GM23248 (cell line): ENCODE results near the gene TXNRD2. TPM values are rescaled to one million over a fixed set of nuclear protein-coding genes. Genes with fewer than 3 reads are reported as not detected.

Experiments used
- DNase-seq: peaks from one replicate; pipeline ENCODE4 v3.0.0-alpha.2; 2015
- H2AFZ ChIP-seq: fragments of 200-600 bp; sonication (generic); 2 replicates; pipeline ENCODE4 v1.6.1; 2016; ENCODE audit warnings: antibody characterized with exemption
- H3F3A ChIP-seq: fragments of 200-600 bp; sonication (generic); 2 replicates; pipeline ENCODE4 v1.6.1; 2016; ENCODE audit warnings: mild to moderate bottlenecking, antibody characterized with exemption, mixed run types; ENCODE audit not compliant: insufficient read depth
- H3K27ac ChIP-seq: fragments of 200-600 bp; sonication (generic); 2 replicates; pipeline ENCODE4 v1.5.1; 2016; ENCODE audit warnings: mild to moderate bottlenecking
- H3K27me3 ChIP-seq: fragments of 200-600 bp; sonication (generic); replicated peaks from 2 replicates; pipeline ENCODE4 v1.6.1; 2016; ENCODE audit warnings: mild to moderate bottlenecking; ENCODE audit not compliant: insufficient read depth
- H3K36me3 ChIP-seq: fragments of 200-600 bp; sonication (generic); 2 replicates; pipeline ENCODE4 v1.6.1; 2016; ENCODE audit warnings: low read depth, mild to moderate bottlenecking
- H3K4me1 ChIP-seq: fragments of 200-600 bp; sonication (generic); 2 replicates; pipeline ENCODE4 v1.6.1; 2016; ENCODE audit warnings: mild to moderate bottlenecking; ENCODE audit not compliant: insufficient read depth
- H3K4me2 ChIP-seq: fragments of 200-600 bp; sonication (generic); one replicate; pipeline ENCODE4 v1.6.1; 2016; ENCODE audit warnings: mild to moderate bottlenecking; ENCODE audit not compliant: unreplicated experiment
- H3K4me3 ChIP-seq: fragments of 200-600 bp; sonication (generic); 2 replicates; pipeline ENCODE4 v1.5.1; 2016; ENCODE audit warnings: mild to moderate bottlenecking
- H3K79me2 ChIP-seq: fragments of 200-600 bp; sonication (generic); 2 replicates; pipeline ENCODE4 v1.6.1; 2016; ENCODE audit warnings: mild to moderate bottlenecking; ENCODE audit not compliant: insufficient read depth
- H3K9ac ChIP-seq: fragments of 200-600 bp; sonication (generic); 2 replicates; pipeline ENCODE4 v1.6.1; 2016; ENCODE audit warnings: mild to moderate bottlenecking
- H3K9me2 ChIP-seq: fragments of 200-600 bp; sonication (generic); 2 replicates; pipeline ENCODE4 v1.6.1; 2016; ENCODE audit warnings: mixed run types, mild to moderate bottlenecking, moderate library complexity; ENCODE audit not compliant: insufficient read depth
- H3K9me3 ChIP-seq: fragments of 200-600 bp; sonication (generic); one replicate; pipeline ENCODE4 v1.6.1; 2017; ENCODE audit warnings: low read depth
- H4K20me1 ChIP-seq: fragments of 200-600 bp; sonication (generic); 2 replicates; pipeline ENCODE4 v1.6.0; 2016; ENCODE audit not compliant: insufficient read depth
- EZH2 ChIP-seq: fragments of 200-600 bp; sonication (generic); IDR thresholded peaks from 2 replicates; pipeline ENCODE4 v1.6.1; 2018; ENCODE audit warnings: antibody characterized with exemption, mild to moderate bottlenecking; ENCODE audit not compliant: insufficient read depth, poor library complexity, severe bottlenecking
- EZH2phosphoT487 ChIP-seq: fragments of 200-600 bp; sonication (generic); IDR thresholded peaks from 2 replicates; pipeline ENCODE4 v1.6.1; 2018; ENCODE audit warnings: antibody characterized with exemption, moderate library complexity, mild to moderate bottlenecking, low read depth; ENCODE audit not compliant: insufficient read depth
- WGBS, 2 experiments: methylation state at CpG; one replicate each; pipeline ENCODE4 v1.1.6; 2015 to 2017; ENCODE audit warnings: low lambda C conversion rate in 2 of 2, low coverage in 1 of 2; ENCODE audit errors: missing lambda C conversion rate in 2 of 2; 5-methylcytosine and 5-hydroxymethylcytosine counted together
- in situ Hi-C: fragments of 300-500 bp; cut with MboI; formaldehyde crosslinking; loops from 2 replicates; pipeline ENCODE4 v1.15.0; 2020
- polyA plus RNA-seq: library from polyadenylated mRNA; unstranded; fragments of >200 nt; fragmentation: Nextera tagmentation; extraction: Ambion mirVana; gene quantifications from 2 replicates; pipeline ENCODE4 v1.2.1, GENCODE V29; 2016
- total RNA-seq: library from RNA; depleted of rRNA; stranded (reverse); fragments of >200 nt; shearing (Covaris generic); gene quantifications from 2 replicates; pipeline ENCODE4 v1.2.3, GENCODE V29; 2014

Gene TXNRD2
- total and polyA plus RNA-seq, 2 experiments from 2014 or later = 20.1 to 24.8 TPM

GRCh38 chr22:19863571-19863970 is 78.0 kb downstream of the TXNRD2 start:
- Histone ChIP-seq H3K9me3 (no peaks in the 10 kb centered on the region), H3K4me3 (no peak overlapping the region), H3K9me2 (0 out of 2 replicates have a peak, but pooled peaks cover 4% of the 10 kb centered on the region), H2AFZ (no peak overlapping the region), H3K4me2 (no peak overlapping the region), H3F3A (peaks cover 4% of the 10 kb centered on the region; the same call in 1 of the 2 replicates), H4K20me1 (no peaks in the 10 kb centered on the region), H3K27ac (no peak overlapping the region), H3K9ac (no peak overlapping the region), H3K36me3 (no peaks in the 10 kb centered on the region), H3K4me1 (no peaks in the 10 kb centered on the region), H3K79me2 (no peaks in the 10 kb centered on the region), H3K27me3 (no peaks in the 10 kb centered on the region)
- TF ChIP-seq EZH2 (no peak), EZH2phosphoT487 (no peak)
- in situ Hi-C loops = no loop called here
- 85 to 89% methylated on average over 5 of the region's 5 CpGs for WGBS, 2 experiments
- no peak for DNase-seq

DNA sequence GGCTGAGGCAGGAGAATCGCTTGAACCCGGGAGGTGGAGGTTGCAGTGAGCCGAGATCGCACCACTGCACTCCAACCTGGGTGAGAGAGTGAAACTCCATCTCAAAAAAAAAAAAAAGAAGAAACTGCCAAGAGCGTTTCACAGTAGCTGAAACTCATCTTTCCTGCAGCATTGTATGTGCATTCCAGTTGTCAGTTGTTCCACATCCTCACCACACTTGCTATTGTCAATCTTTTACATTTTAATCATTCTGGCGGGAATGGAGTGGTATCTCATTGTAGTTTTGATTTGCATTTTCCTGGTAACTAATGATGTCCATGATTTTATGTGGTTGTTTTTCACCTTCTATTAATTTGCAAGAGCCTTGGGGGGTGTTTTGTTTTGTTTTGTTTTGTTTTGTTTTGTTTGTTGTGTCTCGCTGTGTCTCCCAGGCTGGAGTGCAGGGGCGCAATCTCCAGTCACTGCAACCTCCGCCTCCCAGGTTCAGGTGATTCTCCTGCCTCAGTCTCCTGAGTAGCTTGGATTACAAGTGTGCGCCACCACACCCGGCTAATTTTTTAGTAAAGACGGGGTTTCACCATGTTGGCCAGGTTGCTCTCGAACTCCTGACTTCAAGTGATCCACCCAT is 78.9 kb downstream of the TXNRD2 start:
- in situ Hi-C loops = no loop called here
- Histone ChIP-seq H3K36me3 (no peaks in the 10 kb centered on the region), H2AFZ (no peak overlapping the region), H3K27me3 (no peaks in the 10 kb centered on the region), H3K27ac (no peak overlapping the region), H3K4me3 (no peak overlapping the region), H4K20me1 (no peaks in the 10 kb centered on the region), H3F3A (peaks cover 2% of the 10 kb centered on the region; the same call in 1 of the 2 replicates), H3K4me1 (no peaks in the 10 kb centered on the region), H3K9me3 (no peaks in the 10 kb centered on the region), H3K9me2 (0 out of 2 replicates have a peak, but pooled peaks cover 4% of the 10 kb centered on the region), H3K79me2 (no peaks in the 10 kb centered on the region), H3K4me2 (no peak overlapping the region), H3K9ac (no peak overlapping the region)
- no peak for TF ChIP-seq EZH2
- no peak for TF ChIP-seq EZH2phosphoT487
- WGBS, 2 experiments = 94 to 96% methylated on average over 12 to 13 of the region's 13 CpGs
- no peak for DNase-seq

- Histone ChIP-seq H3K4me1 (peaks cover 11% of the 10 kb centered on the region), H3K9ac (no peak overlapping the region), H3K79me2 (peaks cover 22% of the 10 kb centered on the region), H3K4me3 (no peak overlapping the region), H3F3A (peaks cover 11% of the 10 kb centered on the region), H3K27ac (no peak overlapping the region), H3K36me3 (no peaks in the 10 kb centered on the region), H3K9me3 (no peaks in the 10 kb centered on the region), H3K9me2 (no peaks in the 10 kb centered on the region), H2AFZ (no peak overlapping the region), H3K4me2 (no peak overlapping the region), H4K20me1 (no peaks in the 10 kb centered on the region), H3K27me3 (no peaks in the 10 kb centered on the region)
- in situ Hi-C loops = no loop called here
- TF ChIP-seq EZH2 (no peak), EZH2phosphoT487 (no peak)
- DNase-seq = no peak
- 94% methylated on average over 8 of the region's 8 CpGs for WGBS, 2 experiments
These were observed 81.6 kb downstream of the TXNRD2 start for GRCh38 chr22:19859861-19860510.

- in situ Hi-C loops = no loop called here
- no peak overlapping the region for H3K4me2 ChIP-seq
- no peak overlapping the region for H3K4me3 ChIP-seq
- H3K9me2 ChIP-seq = no peaks in the 10 kb centered on the region
- no peaks in the 10 kb centered on the region for H3K36me3 ChIP-seq
- no peak overlapping the region for H3K27ac ChIP-seq
- no peaks in the 10 kb centered on the region for H3K27me3 ChIP-seq
- no peak for DNase-seq
- peaks cover 16% of the 10 kb centered on the region for H3K4me1 ChIP-seq
- peaks cover 45% of the 10 kb centered on the region for H3K79me2 ChIP-seq
- TF ChIP-seq EZH2 = no peak
- TF ChIP-seq EZH2phosphoT487 = no peak
- 98 to 100% methylated on average over 3 of the region's 3 CpGs for WGBS, 2 experiments
- H2AFZ ChIP-seq = no peak overlapping the region
- H3F3A ChIP-seq = peaks cover 11% of the 10 kb centered on the region
- no peaks in the 10 kb centered on the region for H3K9me3 ChIP-seq
- no peaks in the 10 kb centered on the region for H4K20me1 ChIP-seq
- no peak overlapping the region for H3K9ac ChIP-seq
These were observed 84.2 kb downstream of the TXNRD2 start for GRCh38 chr22:19857382-19857781.
